Uterus (tissue), 4 donors: ENCODE results near the gene HOXD4. TPM values are rescaled to one million over a fixed set of nuclear protein-coding genes. Genes with fewer than 3 reads are reported as not detected.
A peak's percentile ranks its signal among the peaks of the same experiment; 100 is the strongest.

Experiments used
- DNase-seq, 2 donors: peaks; one replicate each; pipeline ENCODE4 v3.0.0-alpha.2; 2019 to 2020
- H3K27ac ChIP-seq, 2 donors: fragments of 200-600 bp; sonication (generic); 1 replicate in 1 of 2; 2 replicates in 1 of 2; pipeline ENCODE4 v1.5.1; 2016 to 2018
- H3K27me3 ChIP-seq, 2 donors: fragments of 200-600 bp; sonication (generic); one replicate each; pipeline ENCODE4 v1.5.1; 2018 to 2019; ENCODE audit warnings: control low read depth in 1 of 2
- H3K36me3 ChIP-seq, 2 donors: fragments of 200-600 bp; sonication (generic); one replicate each; pipeline ENCODE4 v1.5.1; 2019; ENCODE audit warnings: control low read depth in 1 of 2
- H3K4me1 ChIP-seq, 2 donors: fragments of 200-600 bp; sonication (generic); one replicate each; pipeline ENCODE4 v1.5.1; 2018 to 2019; ENCODE audit warnings: control low read depth in 1 of 2
- H3K4me3 ChIP-seq, 2 donors: fragments of 200-600 bp; sonication (generic); 1 replicate in 1 of 2; 2 replicates in 1 of 2; pipeline ENCODE4 v1.5.1; 2018 to 2019; ENCODE audit warnings: mild to moderate bottlenecking in 1 of 2
- H3K9me3 ChIP-seq, 2 donors: fragments of 200-600 bp; sonication (generic); one replicate each; pipeline ENCODE4 v1.5.1; 2019; ENCODE audit warnings: control low read depth in 1 of 2
- POLR2A ChIP-seq, 2 donors: fragments of 450-650 bp; IDR thresholded peaks; one replicate each; pipeline ENCODE4 v1.6.1; 2016; ENCODE audit warnings: antibody characterized with exemption in 2 of 2, mild to moderate bottlenecking in 1 of 2, moderate library complexity in 1 of 2
- intact Hi-C: fragments of 100-400 bp; cut with DNase I; formaldehyde crosslinking; loops from one replicate; pipeline ENCODE4 v1.15.1; 2023; ENCODE audit warnings: low total_unique reads
- total RNA-seq, 4 donors: library from RNA; depleted of rRNA in 3 of 4; stranded (reverse); fragments of >200 nt in 3 of 4; gene quantifications; one replicate each; pipeline versions ENCODE4 v1.1.0 to v1.2.4, GENCODE V29; 2014 to 2023
- TF ChIP-seq, protein P1 (sequence below), 4 experiments: fragments of 200-600 bp in 2 of 4; fragments of 450-650 bp in 2 of 4; sonication (generic) in 2 of 4; IDR thresholded peaks; one replicate each; pipeline ENCODE4 v1.5.1; 2016 to 2019; ENCODE audit warnings: antibody characterized with exemption in 4 of 4, mild to moderate bottlenecking in 2 of 4, moderate library complexity in 1 of 4
- donor health status: DM: yes; HTN: yes; CAD: no.

Gene HOXD4
- total RNA-seq, 4 donors from 2014 or later, result 6.8 to 41.6 (median 13.0) TPM

DNA sequence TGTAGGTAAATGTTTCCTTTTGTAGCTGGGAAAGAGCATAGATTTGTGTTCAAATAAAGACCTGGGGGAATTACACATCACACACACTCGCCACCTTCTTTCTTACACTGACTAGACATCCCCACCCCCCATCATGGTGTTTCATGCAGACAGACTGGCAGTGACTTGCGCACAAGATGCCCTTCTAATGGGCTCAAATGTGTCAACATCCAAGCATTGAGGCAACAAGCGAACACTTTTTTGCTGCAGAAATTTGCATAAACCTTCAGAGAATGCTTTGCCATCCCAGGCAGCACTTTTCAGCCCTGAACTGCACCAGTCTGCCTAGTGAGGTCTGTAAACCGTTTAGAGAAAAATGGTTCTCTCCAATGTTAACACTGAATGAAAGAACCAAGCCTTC, 17.3 kb upstream of the HOXD4 start:
- no peak for DNase-seq
- TF ChIP-seq, protein P1, sequence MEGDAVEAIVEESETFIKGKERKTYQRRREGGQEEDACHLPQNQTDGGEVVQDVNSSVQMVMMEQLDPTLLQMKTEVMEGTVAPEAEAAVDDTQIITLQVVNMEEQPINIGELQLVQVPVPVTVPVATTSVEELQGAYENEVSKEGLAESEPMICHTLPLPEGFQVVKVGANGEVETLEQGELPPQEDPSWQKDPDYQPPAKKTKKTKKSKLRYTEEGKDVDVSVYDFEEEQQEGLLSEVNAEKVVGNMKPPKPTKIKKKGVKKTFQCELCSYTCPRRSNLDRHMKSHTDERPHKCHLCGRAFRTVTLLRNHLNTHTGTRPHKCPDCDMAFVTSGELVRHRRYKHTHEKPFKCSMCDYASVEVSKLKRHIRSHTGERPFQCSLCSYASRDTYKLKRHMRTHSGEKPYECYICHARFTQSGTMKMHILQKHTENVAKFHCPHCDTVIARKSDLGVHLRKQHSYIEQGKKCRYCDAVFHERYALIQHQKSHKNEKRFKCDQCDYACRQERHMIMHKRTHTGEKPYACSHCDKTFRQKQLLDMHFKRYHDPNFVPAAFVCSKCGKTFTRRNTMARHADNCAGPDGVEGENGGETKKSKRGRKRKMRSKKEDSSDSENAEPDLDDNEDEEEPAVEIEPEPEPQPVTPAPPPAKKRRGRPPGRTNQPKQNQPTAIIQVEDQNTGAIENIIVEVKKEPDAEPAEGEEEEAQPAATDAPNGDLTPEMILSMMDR (IDR thresholded peaks at IDR 0.05), result no peak
- no peak for TF ChIP-seq POLR2A (IDR thresholded peaks at IDR 0.05)
- Histone ChIP-seq H3K9me3 (no peaks in the 10 kb centered on the region), H3K36me3 (no peaks in the 10 kb centered on the region), H3K27me3 (no peaks in the 10 kb centered on the region), H3K4me3 (no peak overlapping the region), H3K4me1 (peaks cover 0 to 15% of the 10 kb centered on the region in 2 donors), H3K27ac (peak overlapping the region; percentile 98 to 99)
- intact Hi-C loops, result no loop called here

DNA sequence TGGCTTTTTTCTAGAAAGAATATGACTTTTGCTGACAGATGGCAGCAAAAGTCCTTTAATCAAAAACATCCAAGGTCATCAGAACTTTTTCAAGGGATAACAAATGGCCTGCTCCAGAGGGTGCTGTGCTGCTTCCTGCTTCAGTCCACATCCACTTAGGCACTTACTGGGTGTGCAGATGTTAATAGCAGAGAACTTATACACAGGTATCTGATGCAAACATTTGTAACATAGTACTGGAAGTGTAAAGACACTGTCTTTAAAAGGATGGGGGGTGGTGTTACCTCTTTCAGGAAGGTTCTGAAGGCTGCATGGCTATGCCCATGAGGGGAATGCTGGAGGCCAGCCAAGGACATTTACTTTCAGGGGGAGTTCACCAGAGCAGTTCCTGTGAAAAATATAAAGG, 16.3 kb upstream of the HOXD4 start:
- intact Hi-C loops, result no loop called here
- Histone ChIP-seq H3K36me3 (no peaks in the 10 kb centered on the region), H3K4me3 (peak overlapping the region in 1 of 2 donors; percentile 72), H3K27ac (peak overlapping the region; percentile 98 to 99), H3K9me3 (no peaks in the 10 kb centered on the region), H3K27me3 (no peaks in the 10 kb centered on the region), H3K4me1 (peaks cover 0 to 15% of the 10 kb centered on the region in 2 donors)
- TF ChIP-seq, protein P1 (IDR thresholded peaks at IDR 0.05), result no peak
- no peak for TF ChIP-seq POLR2A (IDR thresholded peaks at IDR 0.05)
- peak; percentile 41 to 66 for DNase-seq

DNA sequence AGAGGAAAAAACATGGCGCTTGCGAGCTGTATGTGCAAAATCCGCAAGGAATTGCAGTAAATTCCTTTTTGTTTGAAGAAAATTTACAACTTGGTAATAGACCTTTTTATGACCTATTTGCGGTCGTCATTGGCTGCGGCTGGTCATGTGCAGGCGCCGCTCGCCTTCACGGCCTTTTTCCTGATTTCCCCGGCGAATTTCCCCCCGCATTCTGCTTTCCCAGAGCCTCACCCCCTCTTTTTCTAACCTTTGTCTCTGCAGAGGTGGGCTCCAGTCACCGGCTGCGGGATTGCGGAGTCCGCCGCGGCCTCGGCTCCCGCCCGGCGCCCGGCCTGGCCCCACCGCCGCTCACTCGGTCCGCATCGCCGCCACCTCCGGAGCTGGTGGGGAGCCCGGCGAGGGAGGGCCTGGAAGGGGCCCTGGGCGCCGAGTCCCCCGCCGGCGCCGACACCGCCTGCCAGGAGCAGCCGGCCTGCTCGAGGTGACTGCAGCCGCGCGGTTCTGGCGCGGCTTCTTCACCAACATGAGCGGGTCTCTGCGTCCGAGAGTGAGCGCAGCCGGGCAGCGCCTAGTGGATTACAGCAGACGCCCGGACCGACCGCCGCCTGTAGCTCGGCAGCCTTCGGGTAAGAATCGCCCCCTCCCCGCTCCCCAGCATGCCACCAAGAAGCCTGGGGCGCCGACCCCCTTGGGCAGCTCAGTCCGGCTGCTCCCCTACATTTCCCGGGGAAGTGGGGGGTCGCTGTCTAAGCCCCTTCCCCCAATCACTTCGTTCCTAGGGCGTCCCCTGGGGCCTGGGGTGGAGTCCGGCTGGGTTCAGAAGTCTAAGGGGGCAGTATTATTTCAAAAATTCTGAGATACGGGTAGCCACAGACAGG, 14.7 kb upstream of the HOXD4 start:
- Histone ChIP-seq H3K9me3 (no peaks in the 10 kb centered on the region), H3K27ac (peak overlapping the region; percentile 98 to 99), H3K4me1 (peaks cover 3 to 15% of the 10 kb centered on the region in 2 donors), H3K27me3 (no peaks in the 10 kb centered on the region), H3K4me3 (peak overlapping the region; percentile 72 to 85), H3K36me3 (no peaks in the 10 kb centered on the region)
- intact Hi-C loops, result no loop called here
- peak; percentile 61 to 80 for DNase-seq
- TF ChIP-seq POLR2A (IDR thresholded peaks at IDR 0.05), result peak in 1 of 2 donors; percentile 55
- TF ChIP-seq, protein P1 (IDR thresholded peaks at IDR 0.05), result no peak

DNA sequence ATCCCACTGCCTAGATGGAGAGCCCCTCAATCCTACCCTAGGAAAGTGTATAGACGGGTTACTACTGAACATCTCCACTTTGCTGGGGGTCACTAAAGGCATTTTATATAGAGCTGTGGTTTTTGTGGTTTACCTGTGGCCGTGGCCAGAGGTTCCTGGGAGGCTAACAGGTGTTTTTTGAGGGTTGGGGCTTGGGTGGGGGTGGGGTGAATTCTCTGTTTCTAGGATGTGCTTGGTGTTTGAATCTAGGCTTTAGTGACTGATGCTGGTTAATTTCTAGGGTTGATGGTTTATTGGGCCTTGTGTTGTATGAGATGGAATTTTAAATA, 14.1 kb upstream of the HOXD4 start:
- no peak for DNase-seq
- intact Hi-C loops, result no loop called here
- no peaks in the 10 kb centered on the region for H3K9me3 ChIP-seq
- no peaks in the 10 kb centered on the region for H3K27me3 ChIP-seq
- peaks cover 3 to 15% of the 10 kb centered on the region in 2 donors for H3K4me1 ChIP-seq
- H3K4me3 ChIP-seq, result peak overlapping the region; percentile 72 to 85
- peak overlapping the region; percentile 98 to 99 for H3K27ac ChIP-seq
- TF ChIP-seq POLR2A (IDR thresholded peaks at IDR 0.05), result no peak
- TF ChIP-seq, protein P1 (IDR thresholded peaks at IDR 0.05), result no peak
- no peaks in the 10 kb centered on the region for H3K36me3 ChIP-seq

DNA sequence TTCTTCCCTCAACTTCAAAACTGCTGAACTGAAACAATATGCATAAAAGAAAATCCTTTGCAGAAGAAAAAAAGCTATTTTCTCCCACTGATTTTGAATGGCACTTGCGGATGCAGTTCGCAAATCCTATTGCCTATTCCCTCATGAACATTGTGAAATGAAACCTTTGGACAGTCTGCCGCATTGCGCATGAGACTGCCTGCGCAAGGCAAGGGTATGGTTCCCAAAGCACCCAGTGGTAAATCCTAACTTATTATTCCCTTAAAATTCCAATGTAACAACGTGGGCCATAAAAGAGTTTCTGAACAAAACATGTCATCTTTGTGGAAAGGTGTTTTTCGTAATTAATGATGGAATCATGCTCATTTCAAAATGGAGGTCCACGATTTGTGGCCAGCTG, 13.4 kb upstream of the HOXD4 start:
- no peaks in the 10 kb centered on the region for H3K27me3 ChIP-seq
- H3K9me3 ChIP-seq, result no peaks in the 10 kb centered on the region
- DNase-seq, result peak; percentile 36 to 58
- H3K4me3 ChIP-seq, result peak overlapping the region; percentile 72 to 85
- peaks cover 3 to 20% of the 10 kb centered on the region in 2 donors for H3K4me1 ChIP-seq
- TF ChIP-seq, protein P1 (IDR thresholded peaks at IDR 0.05), result no peak
- TF ChIP-seq POLR2A (IDR thresholded peaks at IDR 0.05), result peak; percentile 17 to 28
- H3K36me3 ChIP-seq, result no peaks in the 10 kb centered on the region
- peak overlapping the region; percentile 98 to 99 for H3K27ac ChIP-seq
- intact Hi-C loops, result no loop called here
